Stimulated activated CD4-positive, alpha-beta T cell treated with anti-CD3 and anti-CD28 coated beads, Interleukin-4, amount 100 ng/mL, for 1 hour (primary cell): ENCODE measurements around the gene ABHD16B.
A peak's percentile ranks its signal among the peaks of the same experiment; 100 is the strongest.
"Not testable (repeated sequence)": the region's sequence is repeated elsewhere in the genome, so short reads cannot be mapped to it uniquely, and the experiment has no call there.

ENCODE experiments used
- DNase-seq: peaks from one replicate; pipeline ENCODE4 v3.0.0-alpha.2; 2020

ABHD16B gene

DNA sequence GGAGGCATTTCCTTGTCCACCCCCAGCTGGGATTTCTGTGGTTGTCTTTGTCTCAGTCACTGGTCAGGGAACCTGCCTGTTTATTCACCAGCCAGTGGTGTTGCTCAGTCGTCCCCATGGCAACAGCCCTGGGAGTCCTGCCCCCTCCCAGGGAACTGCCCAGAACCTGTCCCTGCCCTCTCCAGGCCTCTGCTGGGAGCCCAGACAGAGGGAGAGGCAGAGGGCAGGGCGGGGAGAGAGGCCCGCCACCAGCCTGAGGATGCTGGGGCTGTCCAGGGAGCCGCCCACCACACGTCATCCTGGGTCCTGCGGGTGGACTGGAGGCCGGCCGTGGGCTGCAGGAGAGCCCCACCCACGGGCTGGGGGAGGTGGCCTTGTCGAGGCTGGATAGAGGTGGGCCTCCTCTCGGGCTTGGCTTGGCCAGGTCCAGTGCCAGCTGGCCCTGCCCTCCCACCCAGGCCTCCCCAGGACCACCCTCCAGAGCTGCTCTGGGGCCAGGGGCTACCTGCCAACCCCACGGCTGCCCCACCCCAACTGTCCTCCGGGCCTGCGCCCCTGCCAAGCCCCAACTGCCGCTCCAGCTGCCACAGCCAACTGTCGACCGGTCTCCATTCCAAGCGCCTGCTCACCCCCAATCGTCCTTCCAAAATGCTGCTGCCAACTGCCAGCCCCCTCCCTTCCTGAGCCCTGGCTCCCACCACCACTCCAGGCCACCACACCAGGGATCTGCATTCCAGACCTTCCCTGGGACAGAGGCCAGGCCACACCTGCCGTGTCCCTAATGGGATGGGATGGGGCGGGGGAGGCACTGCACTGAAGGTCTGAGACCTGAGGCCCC is 26.1 kb upstream of the ABHD16B start:
- no peak for DNase-seq

DNA sequence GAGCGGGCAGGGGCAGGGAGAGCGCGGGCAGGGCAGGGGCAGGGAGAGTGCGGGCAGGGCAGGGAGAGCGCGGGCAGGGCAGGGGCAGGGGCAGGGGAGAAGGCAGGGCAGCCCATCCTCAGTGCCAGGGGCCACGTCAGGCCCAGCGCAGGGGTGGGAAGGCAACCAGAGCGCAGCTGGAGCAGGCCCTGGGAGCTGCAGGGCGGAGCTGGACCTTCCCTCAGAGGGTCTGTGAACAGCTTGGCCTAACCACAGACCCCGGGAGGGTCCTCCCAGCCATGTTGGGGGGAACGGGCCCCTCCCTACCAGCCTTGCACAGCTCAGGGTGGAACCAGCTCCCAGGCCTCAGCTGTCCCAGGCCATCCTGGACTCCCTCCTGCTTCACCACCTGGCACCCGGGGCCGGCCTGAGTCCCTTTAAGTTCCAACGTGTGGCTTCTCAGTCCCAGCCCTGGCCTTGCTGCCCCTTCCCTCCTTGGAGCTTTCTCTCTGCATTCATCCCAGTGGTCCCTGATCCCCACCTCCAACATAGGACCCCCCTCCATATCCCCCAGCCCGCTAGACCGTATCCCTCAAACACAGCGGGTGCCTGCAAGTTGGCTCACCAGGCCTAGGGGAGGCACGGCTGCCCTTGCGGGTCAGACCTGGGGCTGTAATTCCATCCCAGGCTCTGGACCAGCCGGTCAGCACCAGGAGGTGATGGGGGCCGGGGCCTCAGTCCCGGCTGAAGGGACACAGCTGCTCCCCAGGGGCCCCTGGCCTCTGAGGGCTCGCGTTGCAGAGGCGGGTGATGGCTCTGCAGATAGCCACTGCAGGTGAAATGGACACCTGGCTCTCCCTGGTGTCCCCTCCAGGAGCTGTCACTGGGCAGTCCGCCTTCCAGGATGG is 24.6 kb upstream of the ABHD16B start:
- no peak for DNase-seq

DNA sequence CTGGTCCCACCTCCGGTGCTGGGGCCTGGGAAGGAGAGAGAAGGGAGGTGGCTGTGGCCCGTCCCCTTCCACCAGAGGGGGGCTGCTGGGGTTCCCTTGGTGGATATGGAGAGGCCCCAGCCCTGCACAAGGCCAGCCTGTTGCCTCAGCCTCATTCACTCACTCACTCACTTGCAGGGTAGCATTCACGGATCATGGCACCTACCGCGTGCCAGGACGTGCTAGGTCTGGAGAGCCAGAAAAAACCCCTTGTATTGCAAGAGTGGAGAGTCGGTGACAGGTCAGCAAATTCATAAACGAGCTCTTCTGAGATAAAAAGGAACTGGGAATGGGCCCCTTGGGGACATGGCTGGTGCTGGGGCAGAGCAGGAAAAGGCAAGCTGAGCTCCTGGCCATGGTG is 23.8 kb upstream of the ABHD16B start:
- no peak for DNase-seq

DNA sequence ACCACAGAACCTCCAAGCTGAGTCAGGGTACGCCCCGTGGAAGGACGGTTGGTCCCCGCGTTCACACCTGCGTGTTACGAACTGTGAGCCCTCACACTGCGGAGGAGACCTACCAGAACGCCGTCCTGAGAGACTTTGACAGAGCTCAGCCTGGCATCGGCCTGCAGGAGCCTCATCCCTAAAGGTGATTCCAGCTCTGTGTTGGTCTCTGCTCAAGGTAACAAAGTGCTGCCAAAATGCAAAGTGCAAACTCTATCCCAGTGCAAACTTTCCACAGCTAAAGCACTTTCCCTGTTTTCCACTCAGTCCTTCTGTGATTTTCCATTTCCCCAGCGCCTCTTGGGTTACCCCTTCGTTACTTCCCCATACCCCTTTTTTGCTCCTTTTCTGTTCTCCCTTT is 21.7 kb upstream of the ABHD16B start:
- no peak for DNase-seq

DNA sequence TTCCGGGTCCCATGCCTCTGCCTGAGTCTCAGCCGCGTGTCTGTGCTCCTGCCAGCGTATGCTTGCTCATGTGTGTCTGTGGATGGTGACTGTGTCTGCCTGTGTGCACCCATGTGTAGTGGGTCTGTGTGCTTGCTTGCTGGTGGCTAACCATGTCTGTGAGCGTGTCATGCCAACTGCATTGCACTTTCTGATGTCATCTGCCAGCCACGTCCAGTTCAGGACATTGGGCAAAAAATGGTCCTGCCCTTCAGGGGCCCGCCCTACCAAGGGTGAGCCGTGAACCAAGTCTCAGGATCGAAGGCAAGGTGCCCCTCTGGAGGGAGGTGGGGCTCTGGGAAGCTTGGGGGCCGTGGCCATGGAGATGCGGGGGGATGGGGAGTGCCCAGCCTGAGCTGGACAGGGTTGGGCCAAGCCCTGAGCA is 20.9 kb upstream of the ABHD16B start:
- DNase-seq = no peak

DNA sequence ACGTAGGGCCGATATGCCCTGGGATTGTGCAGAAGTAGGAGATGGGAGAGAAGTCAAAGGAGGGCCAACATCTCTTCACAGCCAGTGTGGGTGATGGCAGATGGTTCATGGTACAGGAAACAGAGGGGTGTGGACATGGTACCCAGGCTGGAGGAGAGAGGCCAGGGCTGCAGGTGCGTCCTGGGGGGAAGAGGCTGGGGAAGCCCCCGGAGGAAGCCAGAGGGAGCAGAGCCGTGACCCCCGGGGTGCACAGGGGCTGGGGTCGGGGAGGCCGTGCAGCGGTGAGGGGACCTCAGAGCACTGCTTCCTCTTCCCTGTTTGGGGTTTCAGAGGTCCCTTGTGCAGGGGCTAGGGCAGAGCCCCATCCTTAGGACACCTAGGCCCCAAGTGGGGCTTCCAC is 19.0 kb upstream of the ABHD16B start:
- no peak for DNase-seq

DNA sequence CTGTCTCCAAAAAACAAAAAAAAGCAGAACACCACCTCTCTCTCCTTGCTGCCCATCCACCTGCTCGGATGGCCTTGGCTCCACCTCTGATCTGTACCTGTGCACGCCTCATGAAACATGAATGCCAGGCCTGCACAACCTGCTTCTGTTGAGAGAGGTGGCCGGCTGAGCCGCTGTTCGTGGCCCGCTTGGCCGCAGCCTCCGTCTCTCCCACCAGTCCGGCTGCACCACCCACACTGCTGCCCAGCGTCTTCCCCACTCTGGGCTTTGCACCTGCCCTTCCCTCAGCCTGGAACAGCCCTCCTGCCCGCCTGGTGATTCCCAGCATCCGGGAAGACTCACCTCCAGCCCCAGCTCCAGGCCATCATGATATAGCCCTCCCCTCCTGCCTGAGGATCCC is 18.1 kb upstream of the ABHD16B start:
- no peak for DNase-seq

DNA sequence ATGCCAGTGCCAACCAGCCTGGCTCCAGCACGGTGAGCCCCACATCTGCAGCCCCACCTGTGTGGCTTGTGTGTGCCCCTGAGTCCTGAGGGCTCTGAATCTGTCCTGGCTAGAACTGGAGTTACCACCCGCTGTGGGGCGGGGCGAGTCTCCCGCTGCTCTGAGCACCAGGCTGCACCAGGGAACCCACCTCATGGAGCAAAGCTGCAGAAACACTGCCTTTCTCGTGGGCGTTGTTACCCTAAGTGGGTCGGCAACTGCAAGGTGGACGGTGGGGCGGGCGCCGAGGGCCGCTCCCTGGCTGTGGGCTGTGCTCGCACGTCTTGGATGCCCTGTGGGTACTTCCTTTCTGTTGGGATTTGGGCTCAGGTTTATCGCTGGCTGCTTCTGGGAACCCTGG is 17.5 kb upstream of the ABHD16B start:
- no peak for DNase-seq

DNA sequence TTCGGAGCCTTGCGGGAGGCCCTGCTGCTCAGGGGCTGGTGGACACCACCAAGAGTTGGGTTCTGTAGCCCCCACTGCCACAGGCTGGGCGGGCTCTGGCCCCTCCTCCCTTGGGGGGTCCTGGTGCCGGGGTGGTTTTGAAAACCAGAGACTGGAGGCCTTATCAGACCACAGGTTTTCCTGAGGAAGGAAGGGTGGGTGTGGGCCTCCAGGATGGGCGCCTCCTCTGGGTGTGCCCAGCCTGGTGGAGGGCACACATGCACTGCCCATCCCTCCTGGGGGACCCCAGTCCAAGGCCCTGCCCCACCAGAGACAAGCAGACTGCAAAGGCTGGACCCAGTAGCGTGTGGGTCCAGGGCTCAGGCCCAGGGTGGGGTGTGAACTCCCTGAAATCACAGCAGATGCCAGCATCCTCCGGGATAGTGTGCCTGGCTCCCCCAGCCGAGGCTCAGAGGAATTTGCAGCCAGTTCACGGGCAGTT is 16.7 kb upstream of the ABHD16B start:
- DNase-seq = no peak

DNA sequence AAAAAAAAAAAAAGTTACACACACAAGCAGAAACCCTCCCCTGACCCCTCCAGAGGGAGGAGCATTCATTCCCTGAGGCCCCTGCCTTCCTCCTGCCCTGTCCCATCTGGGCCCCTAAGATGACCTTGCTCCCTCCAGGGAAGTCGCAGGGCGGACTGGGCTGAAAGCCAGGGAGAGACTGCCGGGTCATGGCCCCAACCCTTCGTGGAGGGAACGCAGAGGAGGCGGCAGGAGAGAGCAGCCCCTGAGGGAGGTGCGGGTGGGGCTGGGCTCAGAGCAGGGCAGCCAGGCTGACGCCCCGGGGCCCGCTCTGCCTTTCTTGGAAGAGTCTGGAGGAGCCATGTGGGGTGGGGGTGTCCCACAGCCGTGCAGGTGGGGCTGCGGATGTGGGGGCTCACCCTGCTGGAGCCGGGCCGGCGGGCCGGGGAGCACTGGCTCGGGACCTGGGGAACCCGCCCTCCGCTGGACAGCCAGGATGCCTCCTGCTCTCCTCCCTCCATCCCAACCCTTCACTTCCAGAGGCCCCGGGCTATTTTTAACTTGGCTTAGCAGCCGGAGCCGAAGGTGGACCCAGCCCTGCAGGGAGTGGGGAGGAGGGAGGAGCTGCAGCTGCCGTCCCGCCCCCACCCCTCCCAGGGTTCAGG is 15.0 kb upstream of the ABHD16B start:
- no peak for DNase-seq

DNA sequence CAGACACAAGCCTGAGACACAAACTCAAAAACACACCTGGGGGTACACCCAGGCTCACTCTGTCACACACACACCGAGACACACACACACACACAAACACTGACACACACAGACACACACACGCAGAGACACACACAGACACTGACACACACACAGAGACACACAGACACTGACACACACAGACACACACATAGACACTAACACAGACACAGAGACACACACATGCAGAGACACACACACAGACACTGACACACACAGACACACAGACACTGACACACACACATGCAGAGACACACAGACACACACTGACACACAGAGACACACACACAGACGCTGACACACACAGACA is 14.4 kb upstream of the ABHD16B start:
- DNase-seq = no peak

DNA sequence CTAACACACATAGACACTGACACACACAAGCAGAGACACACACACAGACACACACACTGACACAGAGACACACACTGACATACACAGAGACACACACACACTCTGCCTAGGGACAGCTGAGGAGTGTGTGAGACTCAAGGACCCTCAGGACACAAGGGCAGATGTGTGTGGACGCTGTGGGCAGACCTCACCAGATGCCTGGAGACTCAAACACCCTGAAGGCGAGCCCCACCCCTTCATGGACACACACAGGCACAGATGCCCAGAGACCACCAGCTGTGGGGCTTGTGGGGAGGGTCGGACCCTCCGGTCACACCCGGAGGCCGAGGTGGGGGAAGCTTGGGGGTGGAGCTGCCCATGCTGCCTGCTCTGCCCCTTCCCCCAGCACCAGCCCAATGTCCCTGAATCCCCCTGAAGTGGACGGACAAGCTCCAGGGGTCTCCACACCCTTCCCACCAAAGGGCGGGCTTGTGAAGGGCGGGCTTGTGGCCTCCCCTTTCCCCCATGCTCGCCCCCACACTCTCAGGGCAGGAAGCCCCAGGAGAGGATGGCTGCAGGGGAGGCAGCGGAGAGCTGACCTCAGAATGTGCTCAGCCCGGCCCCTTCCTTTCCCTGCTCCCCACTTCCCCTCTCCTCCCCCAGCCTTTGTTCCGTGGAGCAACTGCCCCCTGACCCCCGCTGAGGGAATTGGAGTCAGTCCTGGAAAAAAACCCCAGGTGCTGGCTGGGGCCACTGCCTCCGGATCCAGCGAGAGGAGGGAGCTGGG is 13.9 kb upstream of the ABHD16B start:
- no peak for DNase-seq

DNA sequence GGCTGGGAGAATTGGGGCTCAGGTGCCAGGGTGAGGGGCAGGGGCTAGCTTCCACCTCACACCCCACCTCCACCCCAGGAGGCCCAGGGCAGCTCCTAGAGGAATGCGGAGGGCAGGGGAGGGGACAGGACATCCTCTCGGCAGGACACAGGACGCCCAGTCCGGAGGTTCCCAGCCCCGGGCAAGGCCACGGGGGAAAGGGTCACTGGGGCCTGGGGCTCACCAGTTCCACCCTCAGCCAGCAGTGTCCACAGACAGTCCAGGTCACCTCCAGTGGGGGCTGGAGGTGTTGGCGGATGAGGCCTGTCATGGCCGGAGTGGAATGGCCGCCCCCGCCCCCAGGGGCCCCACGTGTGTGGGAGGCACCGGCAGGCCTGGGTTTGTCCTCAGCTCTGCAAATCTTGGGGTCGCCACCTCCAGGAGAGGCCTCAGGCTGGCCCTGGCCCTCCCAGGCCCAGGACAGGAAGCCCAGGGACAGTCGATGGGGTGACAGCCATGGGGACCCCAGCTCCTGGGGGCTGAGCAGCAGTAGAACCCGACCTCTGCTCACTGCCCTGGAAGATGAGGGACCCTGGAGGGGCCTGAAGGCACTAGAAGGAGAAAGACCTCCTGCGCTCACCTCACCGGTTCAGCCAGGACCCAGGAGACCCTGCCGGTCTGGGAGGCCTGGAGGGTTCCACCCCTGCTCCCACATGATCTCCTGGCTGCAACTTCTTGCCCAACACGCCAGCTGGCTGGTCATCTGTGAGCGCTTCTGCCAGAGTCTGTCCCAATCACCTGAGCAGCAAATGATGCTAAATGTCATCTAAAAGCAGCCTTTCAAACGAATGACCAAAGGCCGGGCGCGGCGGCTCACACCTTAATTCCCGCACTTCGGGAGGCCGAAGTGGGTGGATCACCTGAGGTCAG is 13.0 kb upstream of the ABHD16B start:
- no peak for DNase-seq

DNA sequence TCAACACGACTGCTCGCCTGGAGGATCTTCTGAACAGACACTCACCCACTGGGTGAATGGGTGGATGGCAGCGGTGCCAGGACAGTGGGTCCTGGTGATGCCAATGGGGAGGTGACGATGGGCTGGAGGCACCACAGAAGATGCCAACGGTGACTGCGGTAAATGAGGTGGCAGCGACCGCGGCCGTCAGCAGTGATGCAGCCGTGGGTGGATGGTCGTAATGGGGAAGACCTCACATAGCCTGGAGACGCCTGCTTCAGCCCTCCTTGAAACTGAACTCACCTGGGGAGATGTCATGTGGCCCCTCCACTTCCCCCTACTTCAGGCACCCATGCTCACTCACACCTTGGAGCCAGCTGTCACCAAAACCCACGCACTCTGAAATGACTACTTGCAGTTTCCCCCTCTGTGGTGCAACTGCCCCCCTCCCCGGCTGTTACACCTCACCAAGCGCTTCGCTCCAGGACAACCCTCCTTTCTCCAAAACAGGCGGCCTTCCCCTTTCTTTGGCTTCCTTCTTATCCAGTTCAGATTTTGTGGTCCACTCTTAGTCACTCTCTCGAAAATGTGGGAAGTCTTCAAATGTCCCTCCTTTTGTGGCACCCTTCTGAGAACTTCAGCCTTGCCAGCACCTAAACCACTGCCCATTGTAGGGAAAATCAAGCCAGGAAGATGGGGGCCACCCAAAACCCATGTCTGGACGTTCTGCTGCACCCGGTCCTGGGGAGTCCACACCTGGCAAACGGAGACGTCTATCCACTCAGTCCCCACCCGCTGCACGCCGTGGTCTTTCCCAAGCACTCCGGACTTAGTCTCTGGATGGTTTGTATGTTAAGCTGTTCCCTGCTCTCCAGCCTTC is 10.4 kb upstream of the ABHD16B start:
- DNase-seq = peak; percentile 58

DNA sequence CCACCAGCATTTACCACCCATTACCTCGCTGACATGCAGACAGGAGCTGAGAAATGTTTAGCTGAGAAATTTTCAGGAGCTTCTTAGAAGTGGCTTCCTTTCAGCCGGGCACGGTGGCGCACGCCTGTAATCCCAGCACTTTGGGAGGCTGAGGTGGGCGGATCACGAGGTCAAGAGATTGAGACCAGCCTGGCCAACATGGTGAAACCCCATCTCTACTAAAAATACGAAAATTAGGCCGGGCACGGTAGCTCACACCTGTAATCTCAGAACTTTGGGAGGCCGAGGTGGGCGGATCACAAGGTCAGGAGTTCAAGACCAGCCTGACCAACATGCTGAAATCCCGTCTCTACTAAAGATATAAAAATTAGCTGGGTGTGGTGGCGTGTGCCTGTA is 9.8 kb upstream of the ABHD16B start:
- DNase-seq = not testable (repeated sequence)

DNA sequence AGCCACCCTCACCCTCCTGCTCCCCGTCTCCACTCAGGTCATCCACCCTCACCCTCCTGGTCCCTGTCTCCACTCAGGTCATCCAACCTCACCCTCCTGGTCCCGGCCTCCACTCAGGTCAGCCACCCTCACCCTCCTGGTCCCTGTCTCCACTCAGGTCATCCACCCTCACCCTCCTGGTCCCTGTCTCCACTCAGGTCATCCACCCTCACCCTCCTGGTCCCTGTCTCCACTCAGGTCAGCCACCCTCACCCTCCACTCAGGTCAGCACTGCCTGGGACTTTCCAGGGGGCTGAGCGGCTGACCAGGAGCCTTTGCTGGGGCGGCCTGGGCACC is 7.6 kb upstream of the ABHD16B start:
- not testable (repeated sequence) for DNase-seq

DNA sequence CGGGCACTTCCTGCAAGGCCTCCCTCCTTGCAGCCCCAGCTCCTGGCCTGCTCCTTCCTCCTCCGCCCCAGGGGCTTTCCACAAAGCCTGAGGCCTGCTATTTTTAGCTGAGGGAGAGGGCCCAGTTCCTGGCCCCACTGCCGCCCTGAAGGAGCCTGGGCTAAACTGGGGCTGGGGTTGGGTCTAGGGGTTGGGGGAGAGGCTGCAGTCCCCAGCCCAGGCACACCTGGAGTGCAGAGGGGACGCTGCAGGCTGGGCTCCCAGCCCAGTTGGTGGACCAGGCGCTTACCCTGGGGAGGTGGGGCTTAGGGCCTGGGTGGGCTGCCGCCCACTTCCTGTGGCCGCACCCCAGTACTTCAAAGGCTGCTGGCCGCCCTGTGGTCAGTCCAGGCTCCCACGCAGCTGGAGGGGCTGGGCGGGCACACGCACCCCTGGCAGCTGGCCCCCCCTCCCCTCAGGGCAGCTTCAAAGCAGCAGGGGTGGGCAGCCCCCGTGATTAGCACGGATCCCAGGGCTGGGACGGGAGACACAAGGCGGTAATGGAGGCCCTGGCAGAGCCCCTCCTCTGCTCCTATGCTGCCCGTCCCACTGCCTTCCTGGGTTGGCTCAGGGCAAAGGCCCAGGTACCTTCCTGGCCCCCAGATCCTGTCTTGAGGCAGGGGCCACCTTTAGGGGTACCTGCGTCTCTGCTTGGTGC is 7.1 kb upstream of the ABHD16B start:
- DNase-seq = no peak

DNA sequence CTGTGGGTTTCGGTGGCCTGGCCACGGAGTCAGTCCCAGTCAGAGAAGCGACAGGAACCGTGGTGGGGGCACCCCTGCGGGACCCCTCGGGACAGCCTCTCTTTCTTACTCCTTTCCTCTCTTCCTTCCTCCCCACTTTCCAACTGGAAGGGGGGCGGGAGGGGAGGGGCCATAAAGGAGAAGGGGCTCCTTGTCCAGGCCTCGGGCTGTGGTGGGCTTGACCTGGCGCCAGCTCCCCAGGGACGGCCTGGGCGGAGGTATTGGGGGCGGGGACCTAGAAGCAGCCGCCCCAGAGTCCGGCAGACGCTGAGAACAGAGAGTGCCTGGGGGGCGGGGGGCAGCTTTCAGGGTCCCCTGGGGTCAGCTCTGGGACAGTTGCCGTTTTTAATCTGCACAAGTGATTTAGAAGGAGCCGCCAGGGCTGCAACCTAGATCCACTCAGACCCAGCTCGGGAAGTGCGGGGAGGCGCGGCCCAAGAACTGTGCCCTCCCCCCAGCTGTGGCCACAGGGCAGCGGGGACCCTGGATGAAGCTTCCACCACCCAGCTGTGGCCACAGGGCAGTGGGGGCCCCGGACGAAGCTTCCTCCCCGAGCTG is 6.4 kb upstream of the ABHD16B start:
- no peak for DNase-seq

DNA sequence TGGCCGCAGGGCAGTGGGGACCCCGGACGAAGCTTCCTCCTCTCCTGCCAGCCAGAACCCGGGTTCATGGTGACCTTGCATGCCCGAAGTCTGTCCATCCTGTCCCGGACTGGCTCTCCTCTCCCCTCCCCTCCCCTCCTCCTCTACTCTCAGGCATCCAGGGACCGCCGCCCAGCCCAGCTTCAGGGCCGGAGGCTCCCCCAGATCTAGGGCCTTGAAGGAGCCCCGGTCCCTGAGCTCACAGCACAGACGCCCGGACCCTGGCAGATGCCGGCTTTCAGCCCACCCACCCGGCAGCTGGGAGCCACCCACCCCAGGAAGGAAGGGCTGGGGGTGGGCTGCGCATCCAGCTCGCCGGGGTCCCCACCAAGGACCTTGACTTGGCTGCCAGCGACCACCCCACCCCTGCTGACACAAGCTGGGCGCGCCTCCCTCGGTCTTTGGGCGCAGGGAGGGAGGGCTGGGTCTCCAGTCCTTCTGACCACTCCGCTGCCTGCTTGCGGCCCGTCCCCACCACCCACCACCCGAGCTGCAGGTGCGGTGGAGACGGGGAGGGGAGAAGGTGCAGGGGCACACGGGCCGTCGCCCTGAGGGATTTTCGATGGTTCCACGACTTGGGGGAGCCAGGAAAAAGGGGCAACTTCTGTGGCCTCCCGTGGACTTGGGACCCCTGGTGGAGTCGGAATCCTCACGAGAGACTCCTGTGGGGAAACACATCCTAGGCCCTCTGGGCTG is 5.8 kb upstream of the ABHD16B start:
- no peak for DNase-seq
